ENCODE data around the gene KCTD21. TPM values are rescaled to one million over a fixed set of nuclear protein-coding genes. Genes with fewer than 3 reads are reported as not detected.

The KCTD21 gene
- total RNA-seq = 14.8 and 15.6 TPM in 2 replicates

DNA sequence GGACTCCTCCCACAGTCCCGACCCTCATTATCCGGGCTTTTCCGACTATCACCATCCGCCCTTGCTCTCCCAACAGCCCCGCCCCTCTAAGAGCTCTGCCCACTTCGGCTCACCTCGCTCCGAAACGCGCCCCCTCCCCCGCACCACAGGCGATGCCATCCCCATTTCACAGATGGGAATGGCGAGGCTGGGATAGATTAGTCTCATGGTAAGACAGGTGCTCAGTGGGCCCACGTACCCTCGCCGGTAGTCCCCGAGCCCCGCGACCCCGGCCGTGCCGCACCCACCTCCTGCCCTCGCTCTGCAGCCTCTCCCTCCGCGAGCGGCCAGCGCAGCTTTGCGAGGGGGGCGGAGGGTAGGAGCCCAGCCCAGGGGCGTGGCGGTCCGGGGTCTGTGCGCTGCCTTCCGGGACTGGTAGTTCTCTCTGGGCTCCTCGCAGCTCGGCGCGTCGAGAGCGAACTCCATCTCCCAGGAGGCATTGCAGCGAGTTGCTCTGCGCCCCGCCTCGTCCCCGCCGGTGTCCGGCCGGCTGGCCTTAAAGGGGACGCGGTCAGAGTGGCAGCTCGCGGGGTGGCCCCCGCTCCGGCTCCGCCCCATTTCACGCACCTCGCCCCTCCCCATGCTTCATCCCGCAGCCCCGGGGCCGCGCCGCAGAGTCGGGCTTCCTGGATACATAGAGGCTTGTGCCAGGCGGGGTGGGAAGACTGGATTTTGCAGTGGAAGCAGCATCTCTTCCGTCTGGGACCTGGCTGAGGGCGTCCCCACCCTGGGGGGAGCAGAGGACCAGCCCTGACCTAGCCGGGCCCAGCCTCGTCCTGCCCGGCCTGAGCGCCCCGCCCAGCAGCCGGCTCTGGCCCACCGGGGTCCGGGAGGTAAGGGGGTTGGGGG, at the start of gene KCTD21, which contains the start of gene USP35:
TSS of gene KCTD21 (minus strand) at position 341 of the 888 bp plus-strand sequence. CDS start 14,072 bp downstream, outside the sequence.
TSS of gene USP35 (plus strand) at position 634 of the 888 bp plus-strand sequence. CDS start 7,327 bp downstream, outside the sequence.

DNA sequence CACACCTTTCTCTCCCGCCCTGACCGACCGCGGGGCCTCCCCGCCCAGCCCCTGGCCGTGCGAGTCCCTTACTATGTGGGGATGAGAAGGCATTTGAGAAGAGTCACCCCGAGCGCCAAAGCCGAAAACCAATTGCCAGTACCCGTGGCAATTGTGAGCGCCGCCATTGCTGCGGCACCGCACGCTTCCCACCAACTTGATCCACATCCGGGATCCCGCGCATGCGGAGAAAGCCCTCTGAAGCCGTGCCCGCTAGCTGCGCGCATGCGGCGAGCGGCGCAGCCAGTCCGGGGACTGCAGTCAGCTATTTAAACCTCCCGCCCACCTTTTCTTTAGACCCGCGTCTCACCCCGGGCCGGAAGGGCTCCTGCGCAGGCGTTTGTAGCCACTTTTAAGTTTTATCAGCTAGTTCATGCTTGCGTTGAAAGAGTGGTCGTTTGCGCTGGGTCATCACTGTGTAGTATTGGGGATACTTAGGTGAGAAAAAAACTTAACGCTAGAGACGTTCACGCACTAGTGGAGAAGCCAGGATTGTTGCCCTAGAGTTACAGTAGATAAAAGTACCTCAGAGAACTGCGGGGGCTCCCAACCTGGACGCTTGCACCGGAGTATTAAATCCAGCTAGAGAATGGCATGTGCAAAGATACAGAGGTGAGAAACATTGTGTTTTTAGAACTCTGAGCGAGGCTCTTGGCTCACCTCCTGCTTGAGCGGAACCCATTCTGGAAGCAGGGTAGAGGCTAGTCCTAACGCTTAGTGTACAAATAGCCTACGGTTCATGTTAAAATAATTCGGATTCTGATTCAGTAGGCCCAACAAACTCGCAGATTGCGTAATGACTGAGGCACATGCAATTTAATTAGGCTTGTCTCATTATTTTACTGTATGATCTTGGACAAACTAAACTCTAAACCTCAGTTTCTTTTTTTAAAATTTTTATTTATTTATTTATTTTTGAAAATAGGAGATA, 48.7 kb downstream of the KCTD21 start, which contains the start of gene ALG8:
TSS of gene ALG8 (minus strand) at position 205 of the 970 bp plus-strand sequence. CDS start at position 167, 38 bp downstream.

Other genes with a start within 250 kb of the KCTD21 start
- 27.2 and 29.4 TPM in 2 replicates for gene INTS4, start 194.0 kb downstream of the KCTD21 start, total RNA-seq
- 0.50 and 0.72 TPM in 2 replicates for gene KCTD14, start 165.3 kb downstream of the KCTD21 start, total RNA-seq
- gene THRSP, start 124.8 kb downstream of the KCTD21 start, total RNA-seq = not detected in 2 replicates
- 68.4 and 75.1 TPM in 2 replicates for gene NDUFC2, start 108.8 kb downstream of the KCTD21 start, total RNA-seq
- gene ALG8, start 49.0 kb downstream of the KCTD21 start, total RNA-seq = 27.5 and 28.6 TPM in 2 replicates
- gene USP35, start 293 bp upstream of the KCTD21 start, total RNA-seq = 13.5 and 15.5 TPM in 2 replicates
- 17.7 and 17.8 TPM in 2 replicates for gene GAB2, start 229.2 kb upstream of the KCTD21 start, total RNA-seq